ENCODE measurements around the gene TAF11L11.
"Not testable (repeated sequence)": the region's sequence is repeated elsewhere in the genome, so short reads cannot be mapped to it uniquely, and the experiment has no call there.

Gene TAF11L11

DNA sequence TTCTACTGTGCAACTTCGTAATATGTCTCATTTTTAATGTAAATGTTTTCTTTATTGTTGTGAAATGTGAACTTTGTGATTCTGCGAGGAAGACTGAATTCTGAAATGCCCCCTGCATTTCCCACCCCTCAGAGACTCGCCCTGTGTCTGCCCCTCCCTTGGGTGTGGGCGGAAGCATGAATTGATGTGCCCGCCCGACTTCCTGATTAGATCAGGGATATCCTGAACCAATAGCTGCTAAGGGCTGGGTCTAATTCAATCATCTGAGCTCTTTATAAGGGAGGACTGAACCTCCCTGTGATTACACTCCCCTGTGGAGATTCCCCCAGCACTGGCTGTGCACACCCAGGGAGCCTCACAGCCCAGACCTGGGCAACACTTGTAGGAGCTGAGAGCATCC, at the start of gene TAF11L11:
Gene TAF11L11 (plus strand): TSS at position 304 of the 400 bp plus-strand sequence.
- DNase-seq = not testable (repeated sequence)

DNA sequence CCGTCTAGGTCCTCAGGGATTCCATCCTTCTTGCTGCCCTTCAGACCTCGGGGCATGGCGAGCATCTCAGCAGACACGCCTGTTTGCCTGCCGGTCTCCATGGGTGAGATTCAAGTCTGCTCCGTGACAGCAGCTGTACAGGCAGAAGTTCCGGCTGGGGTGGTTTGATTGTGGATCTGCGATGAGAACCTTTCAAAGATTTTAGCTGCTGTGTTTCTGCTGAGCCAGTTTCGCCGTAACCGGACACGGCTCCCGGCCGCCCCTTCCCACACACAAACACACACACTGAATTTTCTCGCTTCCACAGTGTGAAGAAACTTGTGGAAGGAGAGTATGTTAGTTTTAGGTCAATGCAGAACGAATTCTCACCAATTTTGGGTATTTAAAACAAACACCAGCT, 18.3 kb upstream of the TAF11L11 start, which contains the start of gene TAF11L7:
Gene TAF11L7 (minus strand): TSS at position 101 of the 400 bp plus-strand sequence.
- DNase-seq = not testable (repeated sequence)

DNA sequence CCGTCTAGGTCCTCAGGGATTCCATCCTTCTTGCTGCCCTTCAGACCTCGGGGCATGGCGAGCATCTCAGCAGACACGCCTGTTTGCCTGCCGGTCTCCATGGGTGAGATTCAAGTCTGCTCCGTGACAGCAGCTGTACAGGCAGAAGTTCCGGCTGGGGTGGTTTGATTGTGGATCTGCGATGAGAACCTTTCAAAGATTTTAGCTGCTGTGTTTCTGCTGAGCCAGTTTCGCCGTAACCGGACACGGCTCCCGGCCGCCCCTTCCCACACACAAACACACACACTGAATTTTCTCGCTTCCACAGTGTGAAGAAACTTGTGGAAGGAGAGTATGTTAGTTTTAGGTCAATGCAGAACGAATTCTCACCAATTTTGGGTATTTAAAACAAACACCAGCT, 13.1 kb upstream of the TAF11L11 start, which contains the start of gene TAF11L8:
Gene TAF11L8 (minus strand): TSS at position 101 of the 400 bp plus-strand sequence.
- DNase-seq = not testable (repeated sequence)

DNA sequence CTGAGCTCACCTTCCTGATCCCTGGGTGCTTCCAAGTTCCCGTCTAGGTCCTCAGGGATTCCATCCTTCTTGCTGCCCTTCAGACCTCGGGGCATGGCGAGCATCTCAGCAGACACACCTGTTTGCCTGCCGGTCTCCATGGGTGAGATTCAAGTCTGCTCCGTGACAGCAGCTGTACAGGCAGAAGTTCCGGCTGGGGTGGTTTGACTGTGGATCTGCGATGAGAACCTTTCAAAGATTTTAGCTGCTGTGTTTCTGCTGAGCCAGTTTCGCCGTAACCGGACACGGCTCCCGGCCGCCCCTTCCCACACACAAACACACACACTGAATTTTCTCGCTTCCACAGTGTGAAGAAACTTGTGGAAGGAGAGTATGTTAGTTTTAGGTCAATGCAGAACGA, 9.7 kb upstream of the TAF11L11 start, which contains the start of gene TAF11L9:
Gene TAF11L9 (minus strand): TSS at position 140 of the 400 bp plus-strand sequence.
- DNase-seq = not testable (repeated sequence)

DNA sequence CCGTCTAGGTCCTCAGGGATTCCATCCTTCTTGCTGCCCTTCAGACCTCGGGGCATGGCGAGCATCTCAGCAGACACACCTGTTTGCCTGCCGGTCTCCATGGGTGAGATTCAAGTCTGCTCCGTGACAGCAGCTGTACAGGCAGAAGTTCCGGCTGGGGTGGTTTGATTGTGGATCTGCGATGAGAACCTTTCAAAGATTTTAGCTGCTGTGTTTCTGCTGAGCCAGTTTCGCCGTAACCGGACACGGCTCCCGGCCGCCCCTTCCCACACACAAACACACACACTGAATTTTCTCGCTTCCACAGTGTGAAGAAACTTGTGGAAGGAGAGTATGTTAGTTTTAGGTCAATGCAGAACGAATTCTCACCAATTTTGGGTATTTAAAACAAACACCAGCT, 6.3 kb upstream of the TAF11L11 start, which contains the start of gene TAF11L10:
Gene TAF11L10 (minus strand): TSS at position 101 of the 400 bp plus-strand sequence.
- DNase-seq = not testable (repeated sequence)

DNA sequence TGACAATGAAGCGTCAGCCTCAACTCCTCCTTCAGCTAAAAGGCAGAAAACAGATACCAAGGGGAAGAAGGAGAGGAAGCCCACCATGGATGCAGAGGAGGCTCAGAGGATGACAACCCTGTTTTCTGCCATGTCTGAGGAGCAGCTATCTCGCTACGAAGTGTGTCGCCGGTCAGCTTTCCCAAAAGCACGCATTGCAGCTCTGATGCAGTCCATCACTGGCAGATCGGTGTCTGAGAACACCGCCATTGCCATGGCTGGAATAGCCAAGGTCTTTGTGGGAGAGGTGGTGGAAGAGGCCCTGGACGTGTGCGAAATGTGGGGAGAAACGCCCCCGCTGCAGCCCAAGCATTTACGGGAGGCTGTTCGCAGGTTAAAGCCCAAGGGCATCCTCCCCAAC, 968 bp downstream of the TAF11L11 start:
- no peak for DNase-seq

DNA sequence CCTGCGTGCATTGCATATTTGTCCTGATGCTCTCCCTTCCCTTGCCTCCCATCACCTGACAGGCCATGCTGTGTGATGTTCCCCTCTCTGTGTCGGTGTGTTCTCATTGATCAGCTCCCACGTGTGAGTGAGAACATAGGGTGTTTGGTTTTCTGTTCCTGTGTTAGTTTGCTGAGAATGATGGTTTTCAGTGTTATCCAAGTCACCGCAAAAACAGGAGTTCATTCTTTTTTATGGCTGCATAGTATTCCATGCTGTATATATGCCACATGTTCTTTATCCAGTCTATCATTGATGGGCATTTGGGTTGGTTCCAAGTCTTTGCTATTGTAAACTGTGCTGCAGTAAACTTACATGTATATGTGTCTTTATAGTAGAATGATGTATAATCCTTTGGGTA, 3.5 kb downstream of the TAF11L11 start:
- DNase-seq = not testable (repeated sequence)

DNA sequence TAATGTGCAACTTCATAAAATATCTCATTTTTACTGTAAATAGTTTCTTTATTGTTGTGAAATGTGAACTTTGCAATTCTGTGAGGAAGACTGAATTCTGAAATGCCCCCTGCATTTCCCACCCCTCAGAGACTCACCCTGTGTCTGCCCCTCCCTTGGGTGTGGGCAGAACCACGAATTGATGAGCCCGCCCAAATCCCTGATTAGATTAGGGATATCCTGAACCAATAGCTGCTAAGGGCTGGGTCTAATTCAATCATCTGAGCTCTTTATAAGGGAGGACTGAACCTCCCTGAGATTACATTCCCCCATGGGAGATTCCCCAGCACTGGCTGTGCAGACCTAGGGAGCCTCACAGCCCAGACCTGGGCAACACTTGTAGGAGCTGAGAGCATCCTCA, 6.1 kb downstream of the TAF11L11 start, which contains the start of gene TAF11L12:
Gene TAF11L12 (plus strand): TSS at position 301 of the 400 bp plus-strand sequence.
- DNase-seq = not testable (repeated sequence)

DNA sequence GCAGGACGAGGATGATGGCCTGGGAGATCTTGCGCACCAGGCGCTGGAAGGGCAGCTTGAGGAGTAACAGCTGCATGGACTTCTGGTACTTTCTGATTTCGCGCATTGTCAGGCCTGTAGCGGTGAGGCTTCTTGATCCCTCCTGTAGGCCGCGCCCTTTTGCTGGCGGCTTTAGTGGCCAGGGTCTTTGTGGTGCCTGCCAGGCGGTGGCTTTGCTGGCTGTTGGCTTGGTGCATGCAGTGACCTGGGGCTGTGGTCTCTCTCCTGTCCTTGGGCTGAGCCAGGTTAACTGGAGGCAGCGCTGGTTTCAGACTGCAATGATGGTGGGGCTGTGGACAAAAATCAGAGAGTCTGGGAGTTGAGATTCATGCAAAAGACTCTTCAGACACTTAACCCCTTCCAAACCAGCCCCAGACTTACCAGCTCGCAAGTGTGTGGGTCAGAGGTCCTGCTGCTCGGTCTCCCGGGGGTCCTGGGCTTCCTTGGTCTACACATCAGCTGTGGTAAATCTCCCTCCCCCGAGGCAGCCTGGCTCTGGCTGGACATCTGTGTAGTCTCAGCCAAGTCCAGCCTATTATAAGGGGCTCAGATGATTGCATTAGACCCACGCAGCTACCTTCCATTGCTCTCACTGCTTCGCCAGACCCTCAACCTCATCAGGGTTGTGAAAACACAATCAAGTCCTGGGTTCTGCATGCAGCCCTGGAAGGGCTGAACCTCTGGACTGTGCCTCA, 11.1 kb downstream of the TAF11L11 start:
- no peak for DNase-seq

DNA sequence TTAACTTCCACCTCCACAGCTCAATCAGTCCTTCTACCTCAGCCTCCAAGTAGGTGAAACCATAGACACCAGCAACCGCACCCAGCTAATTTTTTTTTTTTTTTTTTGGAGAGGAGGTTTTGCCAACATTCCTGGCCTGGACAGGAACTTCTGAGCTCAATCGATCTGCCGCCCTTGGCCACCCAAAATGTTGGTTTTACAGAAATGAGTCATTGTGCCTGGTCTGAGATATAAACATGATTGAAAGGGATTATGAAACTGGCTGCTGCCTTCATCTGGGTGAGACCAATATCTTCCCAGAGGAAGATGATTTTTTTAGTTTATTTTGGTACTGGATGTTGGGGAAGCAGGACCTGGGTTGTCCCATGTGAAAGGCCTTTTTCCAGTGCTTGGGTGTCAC, 15.4 kb downstream of the TAF11L11 start:
- no peak for DNase-seq

DNA sequence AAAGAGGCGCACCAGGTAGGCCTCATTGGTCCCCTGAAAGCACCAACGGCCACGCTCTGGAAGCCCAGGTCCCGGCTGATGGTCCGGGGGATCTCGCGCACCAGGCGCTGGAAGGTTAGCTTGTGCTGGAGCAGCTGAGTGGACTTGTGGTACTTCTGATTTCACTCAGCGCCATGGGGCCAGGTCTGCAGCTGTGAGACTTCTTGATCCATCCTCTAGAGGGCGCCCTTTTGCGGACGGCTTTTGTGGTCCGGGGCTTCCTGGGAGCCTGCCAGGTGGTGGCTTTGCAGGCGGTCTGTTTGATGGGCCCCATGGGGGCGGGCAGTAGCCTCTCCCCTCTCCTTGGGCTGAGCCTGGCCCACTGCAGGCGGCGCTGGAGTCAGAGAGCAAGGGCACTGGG, 16.6 kb downstream of the TAF11L11 start:
- DNase-seq = no peak

DNA sequence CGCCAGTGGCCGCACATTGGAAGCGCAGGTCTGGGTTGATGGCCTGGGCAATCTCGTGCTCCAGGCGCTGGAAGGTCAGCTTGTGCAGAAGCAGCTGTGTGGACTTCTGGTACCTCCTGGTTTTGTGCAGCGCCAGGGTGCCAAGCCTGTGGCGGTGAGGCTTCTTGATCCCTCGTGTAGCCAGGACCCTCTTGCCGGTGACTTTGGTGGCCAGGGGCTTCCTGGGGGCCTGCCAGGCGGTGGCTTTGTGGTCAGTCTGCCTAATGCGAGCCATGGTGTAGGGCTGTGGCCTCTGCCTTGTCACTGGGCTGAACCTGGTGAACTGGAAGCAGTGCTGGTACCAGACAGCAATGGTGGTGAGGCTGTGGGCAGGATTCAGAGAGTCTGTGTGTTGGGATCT, 21.7 kb downstream of the TAF11L11 start:
- no peak for DNase-seq

DNA sequence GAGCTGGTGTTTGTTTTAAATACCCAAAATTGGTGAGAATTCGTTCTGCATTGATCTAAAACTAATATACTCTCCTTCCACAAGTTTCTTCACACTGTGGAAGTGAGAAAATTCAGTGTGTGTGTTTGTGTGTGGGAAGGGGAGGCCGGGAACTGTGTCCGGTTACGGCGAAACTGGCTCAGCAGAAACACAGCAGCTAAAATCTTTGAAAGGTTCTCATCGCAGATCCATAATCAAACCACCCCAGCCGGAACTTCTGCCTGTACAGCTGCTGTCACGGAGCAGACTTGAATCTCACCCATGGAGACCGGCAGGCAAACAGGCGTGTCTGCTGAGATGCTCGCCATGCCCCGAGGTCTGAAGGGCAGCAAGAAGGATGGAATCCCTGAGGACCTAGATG, 27.8 kb downstream of the TAF11L11 start, which contains the start of gene TAF11L13:
Gene TAF11L13 (plus strand): TSS at position 301 of the 400 bp plus-strand sequence.
- not testable (repeated sequence) for DNase-seq

DNA sequence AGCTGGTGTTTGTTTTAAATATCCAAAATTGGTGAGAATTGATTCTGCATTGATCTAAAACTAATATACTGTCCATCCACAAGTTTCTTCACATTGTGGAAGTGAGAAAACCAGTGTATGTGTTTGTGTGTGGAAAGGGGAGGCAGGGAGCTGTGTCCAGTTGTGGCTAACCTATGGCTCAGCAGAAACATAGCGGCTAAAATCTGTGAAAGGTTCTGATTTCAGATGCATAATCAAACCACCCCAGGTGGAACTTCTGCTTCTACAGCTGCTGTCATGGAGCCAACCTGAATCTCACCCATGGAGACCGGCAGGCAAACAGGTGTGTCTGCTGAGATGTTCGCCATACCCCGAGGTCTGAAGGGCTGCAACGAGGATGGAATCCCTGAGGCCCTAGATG, 30.2 kb downstream of the TAF11L11 start, which contains the start of gene TAF11L14:
Gene TAF11L14 (plus strand): TSS at position 301 of the 400 bp plus-strand sequence.
- no peak for DNase-seq

DNA sequence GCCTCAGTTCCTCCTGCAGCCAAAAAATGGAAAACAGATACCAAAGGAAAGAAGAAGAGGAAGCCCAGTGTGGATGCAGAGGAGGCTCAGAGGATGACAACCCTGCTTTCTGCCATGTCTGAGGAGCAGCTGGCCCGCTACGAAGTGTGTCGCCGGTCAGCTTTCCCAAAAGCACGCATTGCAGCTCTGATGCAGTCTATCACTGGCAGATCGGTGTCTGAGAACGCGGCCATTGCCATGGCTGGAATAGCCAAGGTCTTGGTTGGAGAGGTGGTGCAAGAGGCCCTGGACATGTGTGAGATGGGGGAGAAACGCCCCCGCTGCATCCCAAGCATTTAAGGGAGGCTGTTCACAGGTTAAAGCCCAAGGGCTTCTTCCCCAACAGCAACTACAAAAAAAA, 45.2 kb downstream of the TAF11L11 start:
- DNase-seq = not testable (repeated sequence)

DNA sequence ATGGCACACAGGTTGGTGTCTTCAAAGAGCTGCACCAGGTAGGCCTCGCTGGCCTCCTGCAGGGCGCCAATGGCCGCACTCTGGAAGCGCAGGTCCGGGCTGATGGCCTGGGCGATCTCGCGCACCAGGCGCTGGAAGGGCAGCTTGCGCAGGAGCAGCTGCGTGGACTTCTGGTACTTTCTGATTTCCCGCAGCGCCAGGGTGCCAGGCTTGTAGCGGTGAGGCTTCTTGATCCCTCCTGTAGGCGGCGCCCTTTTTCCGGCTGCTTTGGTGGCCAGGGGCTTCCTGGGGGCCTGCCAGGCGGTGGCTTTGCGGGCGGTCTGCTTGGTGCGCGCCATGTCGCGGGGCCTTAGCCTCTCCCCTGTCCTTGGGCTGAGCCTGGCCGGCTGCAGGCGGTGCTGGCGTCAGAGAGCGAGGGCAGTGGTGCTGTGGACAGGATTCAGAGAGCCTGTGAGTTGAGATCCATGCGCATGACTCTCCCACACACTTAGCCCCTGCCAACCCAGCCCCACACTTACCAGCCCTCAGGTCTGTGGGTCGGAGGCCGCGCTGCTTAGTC, 51.3 kb downstream of the TAF11L11 start:
- DNase-seq = not testable (repeated sequence)

Measured in SHP77 treated with DMSO at 0.1 percent for 48 hours (cell line).